Stomach (tissue), 9 donors: ENCODE results near the gene NCKAP5L. TPM values are rescaled to one million over a fixed set of nuclear protein-coding genes. Genes with fewer than 3 reads are reported as not detected.

Source experiments
- DNase-seq, 2 donors: peaks; one replicate each; pipeline versions ENCODE4 v3.0.0 to v3.0.0-alpha.2; 2013 to 2019
- H3K27ac ChIP-seq, 5 donors: fragments of 200-600 bp in 4 of 5; sonication (generic) in 4 of 5; one replicate each; pipeline ENCODE4 v1.5.1; 2013 to 2019; ENCODE audit warnings: mild to moderate bottlenecking in 1 of 5, moderate library complexity in 1 of 5
- H3K27me3 ChIP-seq, 3 donors: fragments of 200-600 bp; sonication (generic); one replicate each; pipeline ENCODE4 v1.5.1; 2017 to 2019; ENCODE audit warnings: mixed run types in 1 of 3
- H3K36me3 ChIP-seq, 4 donors: fragments of 200-600 bp; sonication (generic); 1 replicate in 3 of 4; 2 replicates in 1 of 4; pipeline ENCODE4 v1.5.1; 2016 to 2019
- H3K4me1 ChIP-seq, 4 donors: fragments of 200-600 bp; sonication (generic); one replicate each; pipeline ENCODE4 v1.5.1; 2016 to 2019
- H3K4me3 ChIP-seq, 4 donors: fragments of 200-600 bp; sonication (generic) in 3 of 4; one replicate each; pipeline ENCODE4 v1.5.1; 2016 to 2019; ENCODE audit warnings: mild to moderate bottlenecking in 1 of 4
- H3K9me3 ChIP-seq, 4 donors: fragments of 200-600 bp; sonication (generic); one replicate each; pipeline ENCODE4 v1.5.1; 2016 to 2019
- CTCF ChIP-seq, 7 experiments: fragments of 450-650 bp in 4 of 7; fragments of 200-600 bp in 3 of 7; sonication (generic) in 3 of 7; IDR thresholded peaks; one replicate each; pipeline ENCODE4 v1.5.1; 2016 to 2019; ENCODE audit warnings: antibody characterized with exemption in 7 of 7, control low read depth in 2 of 7, mild to moderate bottlenecking in 1 of 7
- EP300 ChIP-seq: sonication (generic); formaldehyde crosslinking; IDR thresholded peaks from one replicate; pipeline ENCODE4 v1.6.1; 2017; ENCODE audit warnings: antibody characterized with exemption
- POLR2A ChIP-seq, 4 donors: fragments of 450-650 bp; IDR thresholded peaks; one replicate each; pipeline ENCODE4 v1.6.1; 2016; ENCODE audit warnings: antibody characterized with exemption in 4 of 4, control low read depth in 2 of 4, mild to moderate bottlenecking in 1 of 4, moderate library complexity in 1 of 4
- POLR2AphosphoS5 ChIP-seq, 3 donors: sonication (generic); formaldehyde crosslinking; IDR thresholded peaks; one replicate each; pipeline ENCODE4 v1.6.1; 2016; ENCODE audit warnings: antibody characterized with exemption in 3 of 3
- WGBS, 5 donors: extraction: QIAGEN DNeasy Blood & Tissue Kit in 3 of 5; methylation state at CpG; one replicate each; pipeline versions ENCODE4 v1.1.5 to v1.1.7; 2013 to 2018; 5-methylcytosine and 5-hydroxymethylcytosine counted together
- intact Hi-C: fragments of 100-400 bp; cut with DNase I; formaldehyde crosslinking; loops from one replicate; pipeline ENCODE4 v1.15.1; 2023; ENCODE audit warnings: low total_unique reads
- polyA plus RNA-seq, 3 donors: library from polyadenylated mRNA; stranded (reverse); fragments of 200-250 nt; gene quantifications; one replicate each; pipeline ENCODE4 v1.2.3, GENCODE V29; 2013
- total RNA-seq, 5 donors: library from RNA; depleted of rRNA; stranded (reverse); fragments of >200 nt; gene quantifications; one replicate each; pipeline versions ENCODE4 v1.1.0 to v1.2.3, GENCODE V29; 2014 to 2016
- donor health status: healthy with polysubstance abuse.
- donor health status: Bipolar disorder and iron deficiency.
- donor health status: healthy.

Gene NCKAP5L
- total and polyA plus RNA-seq, 8 donors, result 3.5 to 16.5 (median 7.0) TPM

GRCh38 chr12:49821373-49822287, 6.6 kb downstream of the NCKAP5L start:
- WGBS, 5 donors, result 47 to 68% (median 61%) methylated on average over 10 of the region's 10 CpGs
- intact Hi-C loops, result no loop called here
- Histone ChIP-seq H3K27ac (peak overlapping the region in 3 of 5 donors; percentile 13 to 51 (median 38)), H3K4me3 (no peak overlapping the region), H3K27me3 (no peaks in the 10 kb centered on the region), H3K4me1 (peaks cover 30 to 56% (median 42%) of the 10 kb centered on the region in 4 donors), H3K36me3 (peaks cover 0 to 8% (median 1%) of the 10 kb centered on the region in 4 donors), H3K9me3 (no peaks in the 10 kb centered on the region)
- TF ChIP-seq EP300, result no peak
- no peak for TF ChIP-seq POLR2AphosphoS5 (IDR thresholded peaks at IDR 0.05)
- DNase-seq, result no peak

GRCh38 chr12:49819786-49820185, 8.4 kb downstream of the NCKAP5L start:
- WGBS, 5 donors, result 56 to 70% (median 67%) methylated on average over 2 of the region's 2 CpGs
- intact Hi-C loops, result no loop called here
- Histone ChIP-seq H3K27ac (no peak overlapping the region), H3K9me3 (no peaks in the 10 kb centered on the region), H3K36me3 (peaks cover 0 to 16% (median 4%) of the 10 kb centered on the region in 4 donors), H3K4me3 (no peak overlapping the region), H3K27me3 (no peaks in the 10 kb centered on the region), H3K4me1 (peaks cover 15 to 41% (median 25%) of the 10 kb centered on the region in 4 donors)
- no peak for DNase-seq
- no peak for TF ChIP-seq POLR2A (IDR thresholded peaks at IDR 0.05)
- no peak for TF ChIP-seq EP300
- no peak for TF ChIP-seq POLR2AphosphoS5 (IDR thresholded peaks at IDR 0.05)
- TF ChIP-seq CTCF (IDR thresholded peaks at IDR 0.05), result no peak

- no peaks in the 10 kb centered on the region for H3K9me3 ChIP-seq
- no peak overlapping the region for H3K27ac ChIP-seq
- H3K4me3 ChIP-seq, result no peak overlapping the region
- no peak for DNase-seq
- intact Hi-C loops, result no loop called here
- peaks cover 10 to 32% (median 18%) of the 10 kb centered on the region in 4 donors for H3K4me1 ChIP-seq
- TF ChIP-seq POLR2A (IDR thresholded peaks at IDR 0.05) (no peak), CTCF (IDR thresholded peaks at IDR 0.05) (no peak), POLR2AphosphoS5 (IDR thresholded peaks at IDR 0.05) (no peak), EP300 (no peak)
- H3K36me3 ChIP-seq, result peaks cover 0 to 15% (median 4%) of the 10 kb centered on the region in 4 donors
- 79 to 83% (median 81%) methylated on average over 7 of the region's 7 CpGs for WGBS, 5 donors
- H3K27me3 ChIP-seq, result no peaks in the 10 kb centered on the region
Measured at GRCh38 chr12:49818241-49818895, 9.8 kb downstream of the NCKAP5L start.

- intact Hi-C loops, result no loop called here
- peaks cover 8 to 33% (median 22%) of the 10 kb centered on the region in 4 donors for H3K4me1 ChIP-seq
- peaks cover 0 to 9% (median 2%) of the 10 kb centered on the region in 4 donors for H3K36me3 ChIP-seq
- no peak overlapping the region for H3K27ac ChIP-seq
- no peak for TF ChIP-seq EP300
- no peak for TF ChIP-seq POLR2AphosphoS5 (IDR thresholded peaks at IDR 0.05)
- TF ChIP-seq CTCF (IDR thresholded peaks at IDR 0.05), result no peak
- TF ChIP-seq POLR2A (IDR thresholded peaks at IDR 0.05), result no peak
- no peak overlapping the region for H3K4me3 ChIP-seq
- no peaks in the 10 kb centered on the region for H3K27me3 ChIP-seq
- 79 to 92% (median 87%) methylated on average over 1 of the region's 1 CpG for whole genome bisulfite sequencing, 5 donors
- DNase-seq, result no peak
- H3K9me3 ChIP-seq, result no peaks in the 10 kb centered on the region
Measured at GRCh38 chr12:49813131-49813530, 15.1 kb downstream of the NCKAP5L start.
